HG03159 (cell line): ENCODE data around the gene APOD.

Experiments used
- ATAC-seq: cut with Tn5 transposase; IDR thresholded peaks from one replicate; pipeline ENCODE4 v1.9.1; 2021; ENCODE audit warnings: mild to moderate bottlenecking, moderate library complexity; ENCODE audit not compliant: unreplicated experiment

Gene APOD

GRCh38 chr3:195587824-195588223 lies 4.1 kb upstream of the APOD start:
- ATAC-seq = no peak

GRCh38 chr3:195587406-195587805 lies 3.7 kb upstream of the APOD start:
- no peak for ATAC-seq

GRCh38 chr3:195584543-195584870 lies 767 bp upstream of the APOD start:
- no peak for ATAC-seq

DNA sequence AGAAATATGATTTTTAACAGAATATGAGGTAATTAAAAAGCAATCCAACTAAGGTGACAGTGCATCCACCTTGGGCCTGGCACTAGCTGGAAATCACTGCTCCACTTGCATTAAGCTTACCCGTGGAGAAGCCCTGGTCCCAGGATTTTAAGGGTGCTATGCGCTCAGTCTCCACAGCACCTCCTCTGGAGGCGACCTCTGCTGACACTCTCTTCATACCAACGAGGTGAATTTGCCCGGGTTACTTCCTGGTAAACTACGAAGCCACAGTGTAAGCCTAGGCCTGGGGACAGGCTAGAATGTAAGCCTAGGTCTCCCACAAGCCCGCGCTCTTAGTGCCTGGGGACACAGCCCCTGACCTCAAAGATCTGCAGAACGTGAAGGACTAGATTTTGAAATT lies 793 bp downstream of the APOD start:
- no peak for ATAC-seq

- no peak for ATAC-seq
These were observed 2.8 kb downstream of the APOD start for GRCh38 chr3:195580744-195581443.

GRCh38 chr3:195579281-195579680 lies 4.5 kb downstream of the APOD start:
- ATAC-seq = no peak

DNA sequence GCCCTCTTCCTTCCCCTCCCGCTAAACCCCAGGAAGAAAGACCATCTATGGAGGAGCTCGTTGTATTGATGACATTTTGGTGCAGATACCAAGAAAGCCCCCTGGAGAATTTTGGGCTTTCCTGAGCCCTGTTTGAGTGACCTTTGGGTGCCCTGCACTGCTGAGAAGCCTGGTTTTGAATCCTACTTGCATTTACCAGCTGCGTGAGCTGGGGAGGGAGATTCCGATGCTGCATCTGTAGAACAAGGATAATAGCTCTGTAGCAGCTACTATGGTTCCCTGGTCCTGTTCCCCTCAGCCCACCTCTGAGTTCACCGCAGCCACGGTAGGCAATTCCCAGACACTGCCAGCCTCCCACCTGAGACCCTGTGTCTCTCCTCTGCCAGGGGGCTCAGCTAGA lies 5.2 kb downstream of the APOD start:
- ATAC-seq = no peak

DNA sequence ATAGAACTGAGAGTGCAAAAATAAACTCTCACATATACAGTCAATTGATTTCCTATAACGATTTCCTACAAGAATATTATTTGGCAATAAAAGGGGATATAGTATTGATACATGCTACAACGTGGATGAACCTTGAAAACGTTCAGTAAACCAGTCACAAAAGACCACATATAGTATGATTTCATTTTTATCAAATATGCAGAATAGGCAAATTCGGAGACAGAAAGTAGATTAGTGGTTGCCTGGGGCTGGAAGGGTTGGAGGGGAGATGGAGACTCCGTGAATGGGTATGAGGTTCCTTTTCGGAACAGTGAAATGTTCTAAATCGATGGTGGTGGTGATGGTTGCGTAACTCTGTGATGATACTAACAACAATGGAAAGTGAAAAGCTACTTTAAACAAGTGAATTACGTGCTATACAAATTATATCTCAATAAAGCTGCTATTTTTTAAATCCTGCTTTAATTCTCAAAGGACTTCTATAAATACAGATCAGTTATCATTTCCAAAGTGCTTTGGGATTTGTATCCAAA lies 6.0 kb downstream of the APOD start:
- ATAC-seq = no peak

DNA sequence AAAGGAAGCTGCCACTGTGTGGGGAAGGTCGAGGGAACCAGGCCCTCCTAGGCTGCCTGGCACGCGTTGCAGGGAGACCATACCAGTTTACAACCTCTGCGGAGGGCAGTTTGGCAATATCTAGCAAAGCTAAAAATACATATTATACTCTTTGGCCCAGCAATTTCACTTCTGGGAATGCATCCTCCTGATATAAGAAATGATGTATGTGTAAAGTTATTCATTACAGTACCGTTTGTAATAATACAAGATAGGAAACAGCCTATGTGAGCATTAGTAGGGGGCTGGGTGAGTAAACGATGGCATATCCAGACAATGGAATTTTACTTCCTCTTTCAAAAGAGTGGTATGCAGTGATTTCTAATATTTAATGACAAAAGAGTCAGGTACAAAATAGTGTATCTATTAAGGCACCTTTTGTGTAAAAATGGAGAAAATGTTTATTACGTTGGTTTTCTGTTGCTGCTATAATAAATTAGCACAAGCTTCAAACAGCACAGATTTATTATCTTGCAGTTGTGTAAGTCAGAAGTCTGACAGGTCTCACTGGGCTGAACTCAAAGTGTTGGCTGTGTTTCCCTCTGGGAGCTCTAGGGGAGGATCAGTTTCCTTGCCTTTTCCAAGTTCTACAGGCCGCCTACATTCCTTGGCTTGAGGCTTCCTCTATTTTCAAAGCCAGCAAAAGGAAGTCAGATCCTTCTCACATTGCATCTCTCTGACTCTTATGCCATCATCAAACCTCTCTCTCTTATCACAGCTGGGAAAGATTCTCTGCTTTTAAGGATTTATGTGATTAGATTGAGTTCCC lies 9.0 kb downstream of the APOD start:
- no peak for ATAC-seq

- ATAC-seq = no peak
These were observed 9.9 kb downstream of the APOD start for GRCh38 chr3:195573611-195574496.

DNA sequence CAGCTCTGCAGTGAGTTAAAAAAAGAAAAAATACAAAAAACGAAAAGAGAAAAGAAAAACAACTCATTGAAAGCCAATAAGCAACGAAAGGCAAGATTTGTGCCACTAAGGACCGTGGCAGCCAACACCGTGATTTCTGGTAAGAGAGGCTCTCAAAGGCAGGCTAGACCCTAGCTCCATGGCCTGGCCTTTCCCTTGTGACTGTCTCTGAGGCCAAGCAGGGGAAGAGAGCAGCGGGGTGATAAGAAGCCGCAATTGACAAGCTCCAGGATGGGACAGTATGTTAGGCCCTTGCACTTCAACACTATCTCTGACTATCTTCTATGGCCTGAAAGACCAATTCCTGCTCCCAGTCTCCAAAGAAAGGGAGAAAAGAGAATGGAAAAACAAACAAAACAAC lies 12.4 kb downstream of the APOD start:
- ATAC-seq = no peak

GRCh38 chr3:195570912-195571311 lies 12.8 kb downstream of the APOD start:
- ATAC-seq = no peak

GRCh38 chr3:195570344-195570743 lies 13.4 kb downstream of the APOD start:
- no peak for ATAC-seq

- no peak for ATAC-seq
These were observed 15.1 kb downstream of the APOD start for GRCh38 chr3:195568630-195569029.

GRCh38 chr3:195566797-195567196 lies 16.9 kb downstream of the APOD start:
- ATAC-seq = no peak

DNA sequence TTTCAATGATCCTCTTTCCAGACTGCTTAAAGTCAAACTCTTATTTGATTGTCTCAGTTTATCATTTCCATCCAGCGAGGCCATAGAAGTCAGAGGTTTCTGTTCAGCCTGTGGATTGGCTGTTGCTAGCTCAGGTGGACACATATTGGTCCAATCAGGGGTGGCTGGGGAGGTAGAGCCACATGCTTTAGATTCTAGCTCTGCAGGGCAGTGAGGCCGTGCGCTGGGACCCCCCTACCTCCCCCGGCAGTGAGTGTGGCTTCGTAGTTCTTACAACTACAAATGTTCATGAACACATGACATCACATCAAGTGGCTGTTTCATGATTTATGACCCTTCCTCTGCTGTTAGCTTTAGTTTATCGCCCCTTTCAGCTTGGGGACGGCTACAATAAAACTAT lies 18.0 kb downstream of the APOD start:
- ATAC-seq = no peak

- ATAC-seq = no peak
These were observed 20.4 kb downstream of the APOD start for GRCh38 chr3:195563317-195563716.

DNA sequence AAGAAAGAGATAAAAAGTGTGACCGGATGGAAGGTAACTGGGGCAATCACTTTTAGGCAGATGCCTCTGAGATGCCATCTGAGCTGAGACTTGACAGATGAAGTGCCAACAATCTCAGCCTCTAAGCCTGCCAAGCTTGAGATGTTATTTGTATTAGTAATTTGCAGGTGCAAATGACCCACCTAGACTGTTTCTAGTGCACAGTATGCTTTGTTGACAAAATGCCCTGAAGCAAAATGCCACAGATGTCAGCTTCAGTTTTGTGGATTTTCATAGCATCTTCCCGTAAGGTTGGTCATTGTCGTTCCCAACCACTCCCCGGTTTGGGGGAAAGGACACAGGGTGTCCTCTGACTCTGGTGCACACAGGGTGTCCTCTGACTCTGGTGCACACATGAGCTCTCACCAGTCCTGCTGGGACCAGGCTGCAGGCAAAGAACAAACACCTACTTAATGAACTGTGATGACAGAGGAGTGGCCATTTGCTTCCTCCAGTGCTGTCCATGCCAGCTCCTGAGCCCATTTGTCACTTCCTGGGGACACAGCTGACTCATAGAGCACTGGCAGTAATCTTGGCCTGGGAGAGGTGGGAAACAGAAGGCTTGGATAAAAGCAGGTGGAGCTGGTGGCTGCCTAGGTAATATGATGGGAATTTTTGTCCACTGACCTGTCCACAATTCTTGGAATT lies 23.9 kb downstream of the APOD start:
- no peak for ATAC-seq

DNA sequence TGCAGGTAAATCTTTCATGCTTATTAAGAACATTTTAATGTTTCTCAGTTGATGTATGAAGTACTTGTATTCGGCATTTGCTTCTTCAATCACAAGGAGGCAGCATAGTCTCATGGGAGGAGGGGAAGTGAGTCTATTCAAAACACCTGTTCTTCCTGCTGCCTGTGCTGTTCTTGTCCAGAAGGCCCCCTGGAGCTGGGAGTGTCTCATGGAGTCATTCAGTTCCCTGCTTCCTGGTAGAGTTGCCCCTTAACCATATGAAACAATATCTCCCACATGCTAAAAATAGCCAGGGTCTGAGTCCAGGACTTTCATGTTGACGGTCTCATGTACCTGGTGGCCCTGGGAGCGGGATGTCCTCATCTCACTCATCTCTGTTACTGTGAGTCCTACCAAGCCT lies 25.1 kb downstream of the APOD start:
- ATAC-seq = no peak

DNA sequence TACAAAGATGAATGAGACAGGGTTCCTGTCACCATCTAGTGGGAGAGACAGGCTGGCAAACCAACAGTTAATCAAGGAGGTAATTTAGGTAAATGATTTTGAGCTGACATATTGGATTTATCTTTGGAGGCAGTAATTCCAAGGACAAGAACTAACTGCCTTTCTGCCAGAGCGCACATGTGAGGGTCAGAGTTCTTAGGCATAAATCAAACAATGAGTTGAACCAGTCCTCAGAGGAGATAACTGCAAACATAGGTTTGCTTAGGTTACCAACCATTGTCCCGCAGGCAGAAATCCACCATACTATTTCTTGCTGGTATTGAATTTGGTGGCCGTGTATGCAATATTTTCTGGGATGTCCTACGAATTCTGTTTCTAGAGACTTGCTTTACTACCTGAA lies 26.4 kb downstream of the APOD start:
- ATAC-seq = no peak

DNA sequence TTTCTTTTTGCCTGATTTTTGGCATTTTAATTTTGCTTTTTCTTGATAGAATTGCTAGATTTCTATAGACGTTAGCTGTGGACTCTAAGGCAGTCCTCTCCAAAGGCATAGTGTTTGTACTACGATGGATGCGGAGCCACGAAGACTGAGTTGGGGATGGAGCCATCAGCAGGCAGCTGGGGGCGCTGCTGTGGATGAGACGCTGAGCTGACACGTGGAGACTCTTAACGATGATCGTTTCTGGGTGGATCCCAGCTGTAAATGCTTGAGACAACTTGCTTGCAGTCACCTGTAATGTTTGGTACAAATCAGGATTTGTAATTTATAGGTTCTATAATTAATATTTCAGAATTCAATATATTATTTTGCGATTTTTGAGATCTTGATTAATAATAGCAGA lies 27.4 kb downstream of the APOD start:
- ATAC-seq = no peak
